ENCODE results near the gene RSPO3. TPM values are rescaled to one million over a fixed set of nuclear protein-coding genes. Genes with fewer than 3 reads are reported as not detected.
"Not testable (repeated sequence)": the region's sequence is repeated elsewhere in the genome, so short reads cannot be mapped to it uniquely, and the experiment has no call there.

The RSPO3 gene
- total RNA-seq, 2 experiments from 2014 or later, result not detected

GRCh38 chr6:127096167-127096566 lies 22.3 kb upstream of the RSPO3 start:
- CTCF ChIA-PET, result no interaction called here
- Mint-ChIP-seq H3K4me3 (no peak overlapping the region), H3K9me3 (ENCODE audit: low read depth) (no peaks in the 10 kb centered on the region), H3K27ac (no peak overlapping the region), H3K27me3 (peaks cover 28% of the 10 kb centered on the region), H3K36me3 (no peaks in the 10 kb centered on the region), H3K4me1 (no peaks in the 10 kb centered on the region)
- ATAC-seq (no peak), DNase-seq (no peak)

- H3K36me3 Mint-ChIP-seq; H3K9me3 Mint-ChIP-seq (ENCODE audit: low read depth); ATAC-seq; CTCF ChIA-PET; H3K27ac Mint-ChIP-seq; H3K4me3 Mint-ChIP-seq; H3K4me1 Mint-ChIP-seq; DNase-seq: not testable (repeated sequence)
- H3K27me3 Mint-ChIP-seq, result peaks cover 30% of the 10 kb centered on the region
Observed at GRCh38 chr6:127097442-127097841, 21.0 kb upstream of the RSPO3 start.

- Mint-ChIP-seq H3K36me3 (no peaks in the 10 kb centered on the region), H3K27me3 (peaks cover 25% of the 10 kb centered on the region), H3K4me1 (no peaks in the 10 kb centered on the region), H3K9me3 (ENCODE audit: low read depth) (no peaks in the 10 kb centered on the region), H3K4me3 (no peak overlapping the region), H3K27ac (no peak overlapping the region)
- no peak for ATAC-seq
- CTCF ChIA-PET, result interaction anchor here (0.7 kb wide), 1 partner anchor 364 kb away, joined by 3 read pairs; no protein-coding TSS in a partner anchor
- DNase-seq, result no peak
Observed at GRCh38 chr6:127100510-127101140, 17.8 kb upstream of the RSPO3 start.

- Mint-ChIP-seq H3K4me1 (no peaks in the 10 kb centered on the region), H3K4me3 (no peak overlapping the region), H3K27ac (no peak overlapping the region), H3K9me3 (ENCODE audit: low read depth) (no peaks in the 10 kb centered on the region), H3K36me3 (no peaks in the 10 kb centered on the region), H3K27me3 (peaks cover 30% of the 10 kb centered on the region)
- CTCF ChIA-PET, result interaction anchor here (1.5 kb wide), 1 partner anchor 18 kb away, joined by 3 read pairs; no protein-coding TSS in a partner anchor
- DNase-seq (no peak), ATAC-seq (no peak)
Observed at GRCh38 chr6:127102299-127102698, 16.2 kb upstream of the RSPO3 start.

GRCh38 chr6:127102859-127103258 lies 15.6 kb upstream of the RSPO3 start:
- Mint-ChIP-seq H3K27ac (no peak overlapping the region), H3K9me3 (ENCODE audit: low read depth) (no peaks in the 10 kb centered on the region), H3K4me3 (no peak overlapping the region), H3K4me1 (no peaks in the 10 kb centered on the region), H3K36me3 (no peaks in the 10 kb centered on the region), H3K27me3 (peaks cover 32% of the 10 kb centered on the region)
- DNase-seq (no peak), ATAC-seq (no peak)
- CTCF ChIA-PET, result no interaction called here

GRCh38 chr6:127103482-127103881 lies 15.0 kb upstream of the RSPO3 start:
- Mint-ChIP-seq H3K4me3 (no peak overlapping the region), H3K9me3 (ENCODE audit: low read depth) (no peaks in the 10 kb centered on the region), H3K27me3 (peaks cover 31% of the 10 kb centered on the region), H3K4me1 (no peaks in the 10 kb centered on the region), H3K36me3 (no peaks in the 10 kb centered on the region), H3K27ac (no peak overlapping the region)
- no peak for ATAC-seq
- CTCF ChIA-PET, result no interaction called here
- DNase-seq, result no peak

- Mint-ChIP-seq H3K4me3 (no peak overlapping the region), H3K36me3 (no peaks in the 10 kb centered on the region), H3K27ac (no peak overlapping the region), H3K27me3 (peaks cover 27% of the 10 kb centered on the region), H3K9me3 (ENCODE audit: low read depth) (no peaks in the 10 kb centered on the region), H3K4me1 (no peaks in the 10 kb centered on the region)
- no peak for DNase-seq
- CTCF ChIA-PET, result no interaction called here
- no peak for ATAC-seq
Observed at GRCh38 chr6:127107916-127108315, 10.6 kb upstream of the RSPO3 start.

- CTCF ChIA-PET, result no interaction called here
- H3K27me3 Mint-ChIP-seq, result peaks cover 45% of the 10 kb centered on the region
- H3K4me1 Mint-ChIP-seq, result no peaks in the 10 kb centered on the region
Observed at GRCh38 chr6:127110712-127111111, 7.8 kb upstream of the RSPO3 start.

GRCh38 chr6:127111526-127111925 lies 6.9 kb upstream of the RSPO3 start:
- DNase-seq, result no peak
- no peak overlapping the region for H3K27ac Mint-ChIP-seq
- no peaks in the 10 kb centered on the region for H3K36me3 Mint-ChIP-seq
- ATAC-seq, result no peak
- H3K4me1 Mint-ChIP-seq, result no peaks in the 10 kb centered on the region
- no peaks in the 10 kb centered on the region for H3K9me3 Mint-ChIP-seq (ENCODE audit: low read depth)
- H3K27me3 Mint-ChIP-seq, result peaks cover 47% of the 10 kb centered on the region
- no peak overlapping the region for H3K4me3 Mint-ChIP-seq
- CTCF ChIA-PET, result no interaction called here

More at GRCh38 chr6:127110712-127111111, 7.8 kb upstream of the RSPO3 start:
- ATAC-seq (no peak), DNase-seq (no peak)
- Mint-ChIP-seq H3K36me3 (no peaks in the 10 kb centered on the region), H3K9me3 (ENCODE audit: low read depth) (no peaks in the 10 kb centered on the region), H3K27ac (no peak overlapping the region), H3K4me3 (no peak overlapping the region)

GRCh38 chr6:127114214-127114760 lies 4.2 kb upstream of the RSPO3 start:
- ATAC-seq, result no peak
- peaks cover 5% of the 10 kb centered on the region for H3K4me1 Mint-ChIP-seq

GRCh38 chr6:127115084-127115655 lies 3.3 kb upstream of the RSPO3 start:
- Mint-ChIP-seq H3K4me3 (no peak overlapping the region), H3K27ac (no peak overlapping the region), H3K4me1 (peaks cover 10% of the 10 kb centered on the region), H3K36me3 (no peaks in the 10 kb centered on the region), H3K27me3 (peaks cover 59% of the 10 kb centered on the region), H3K9me3 (ENCODE audit: low read depth) (no peaks in the 10 kb centered on the region)
- ATAC-seq (no peak), DNase-seq (no peak)
- CTCF ChIA-PET, result no interaction called here

More at GRCh38 chr6:127114214-127114760, 4.2 kb upstream of the RSPO3 start:
- no peaks in the 10 kb centered on the region for H3K36me3 Mint-ChIP-seq
- no peaks in the 10 kb centered on the region for H3K9me3 Mint-ChIP-seq (ENCODE audit: low read depth)
- no peak overlapping the region for H3K4me3 Mint-ChIP-seq
- CTCF ChIA-PET, result no interaction called here
- H3K27me3 Mint-ChIP-seq, result peaks cover 51% of the 10 kb centered on the region
- H3K27ac Mint-ChIP-seq, result no peak overlapping the region
- no peak for DNase-seq

GRCh38 chr6:127115746-127116145 lies 2.7 kb upstream of the RSPO3 start:
- CTCF ChIA-PET, result no interaction called here
- Mint-ChIP-seq H3K27me3 (peaks cover 64% of the 10 kb centered on the region), H3K4me3 (no peak overlapping the region), H3K27ac (no peak overlapping the region), H3K9me3 (ENCODE audit: low read depth) (no peaks in the 10 kb centered on the region), H3K4me1 (peaks cover 11% of the 10 kb centered on the region), H3K36me3 (no peaks in the 10 kb centered on the region)
- ATAC-seq, result no peak
- no peak for DNase-seq

- CTCF ChIA-PET, result interaction anchor here (0.7 kb wide), 1 partner anchor 106 kb away, joined by 3 read pairs; no protein-coding TSS in a partner anchor
- Mint-ChIP-seq H3K4me3 (peak overlapping the region; percentile 4), H3K27me3 (peaks cover 78% of the 10 kb centered on the region), H3K36me3 (no peaks in the 10 kb centered on the region), H3K4me1 (peaks cover 18% of the 10 kb centered on the region), H3K27ac (no peak overlapping the region), H3K9me3 (ENCODE audit: low read depth) (no peaks in the 10 kb centered on the region)
- ATAC-seq (no peak), DNase-seq (no peak)
Observed at GRCh38 chr6:127117979-127118297, 533 bp upstream of the RSPO3 start.
